Measurements from ENCODE around the gene HECW1.
A peak's percentile ranks its signal among the peaks of the same experiment; 100 is the strongest.

Gene HECW1

GRCh38 chr7:43113622-43114457 is 1.4 kb downstream of the HECW1 start:
- no peak overlapping the region for H3K27ac ChIP-seq (ENCODE audit: low read depth, low read length)
- no peaks in the 10 kb centered on the region for H3K9me3 ChIP-seq (ENCODE audit: low read length)
- H3K9ac ChIP-seq (ENCODE audit: low read length), result no peak overlapping the region
- peak overlapping the region in 1 of 2 donors; percentile 45 for H3K4me3 ChIP-seq (ENCODE audit: low read depth in 1 of 2, low read length in 2 of 2)
- H3K4me1 ChIP-seq (ENCODE audit: insufficient read depth, low read length), result no peaks in the 10 kb centered on the region
- H3K36me3 ChIP-seq (ENCODE audit: insufficient read depth, low read length), result no peaks in the 10 kb centered on the region
- H3K27me3 ChIP-seq (ENCODE audit: control insufficient read depth in 1 of 2, insufficient read depth in 2 of 2, low read length in 2 of 2), result peaks cover 38 to 62% of the 10 kb centered on the region in 2 donors

- no peak overlapping the region for H3K27ac ChIP-seq (ENCODE audit: low read depth, low read length)
- no peak overlapping the region for H3K4me3 ChIP-seq (ENCODE audit: low read depth in 1 of 2, low read length in 2 of 2)
- peaks cover 38 to 62% of the 10 kb centered on the region in 2 donors for H3K27me3 ChIP-seq (ENCODE audit: control insufficient read depth in 1 of 2, insufficient read depth in 2 of 2, low read length in 2 of 2)
These were observed 2.0 kb downstream of the HECW1 start for GRCh38 chr7:43114458-43114780.

GRCh38 chr7:43116451-43116850 is 4.0 kb downstream of the HECW1 start:
- H3K27me3 ChIP-seq (ENCODE audit: control insufficient read depth in 1 of 2, insufficient read depth in 2 of 2, low read length in 2 of 2), result peaks cover 31 to 52% of the 10 kb centered on the region in 2 donors
- no peak overlapping the region for H3K4me3 ChIP-seq (ENCODE audit: low read depth in 1 of 2, low read length in 2 of 2)
- no peaks in the 10 kb centered on the region for H3K9me3 ChIP-seq (ENCODE audit: low read length)
- no peak overlapping the region for H3K9ac ChIP-seq (ENCODE audit: low read length)
- H3K36me3 ChIP-seq (ENCODE audit: insufficient read depth, low read length), result no peaks in the 10 kb centered on the region
- H3K27ac ChIP-seq (ENCODE audit: low read depth, low read length), result no peak overlapping the region
- H3K4me1 ChIP-seq (ENCODE audit: insufficient read depth, low read length), result no peaks in the 10 kb centered on the region

More at GRCh38 chr7:43114458-43114780, 2.0 kb downstream of the HECW1 start:
- Histone ChIP-seq H3K9ac (ENCODE audit: low read length) (no peak overlapping the region), H3K36me3 (ENCODE audit: insufficient read depth, low read length) (no peaks in the 10 kb centered on the region), H3K9me3 (ENCODE audit: low read length) (no peaks in the 10 kb centered on the region), H3K4me1 (ENCODE audit: insufficient read depth, low read length) (no peaks in the 10 kb centered on the region)

- Histone ChIP-seq H3K4me3 (ENCODE audit: low read depth in 1 of 2, low read length in 2 of 2) (no peak overlapping the region), H3K36me3 (ENCODE audit: insufficient read depth, low read length) (no peaks in the 10 kb centered on the region), H3K4me1 (ENCODE audit: insufficient read depth, low read length) (no peaks in the 10 kb centered on the region), H3K9ac (ENCODE audit: low read length) (no peak overlapping the region), H3K9me3 (ENCODE audit: low read length) (no peaks in the 10 kb centered on the region), H3K27ac (ENCODE audit: low read depth, low read length) (no peak overlapping the region), H3K27me3 (ENCODE audit: control insufficient read depth in 1 of 2, insufficient read depth in 2 of 2, low read length in 2 of 2) (peaks cover 24 to 48% of the 10 kb centered on the region in 2 donors)
These were observed 4.6 kb downstream of the HECW1 start for GRCh38 chr7:43117095-43117494.

- H3K4me3 ChIP-seq (ENCODE audit: low read depth in 1 of 2, low read length in 2 of 2), result no peak overlapping the region
- H3K27ac ChIP-seq (ENCODE audit: low read depth, low read length), result no peak overlapping the region
- no peaks in the 10 kb centered on the region for H3K36me3 ChIP-seq (ENCODE audit: insufficient read depth, low read length)
- H3K9me3 ChIP-seq (ENCODE audit: low read length), result no peaks in the 10 kb centered on the region
- H3K9ac ChIP-seq (ENCODE audit: low read length), result no peak overlapping the region
- peaks cover 22 to 40% of the 10 kb centered on the region in 2 donors for H3K27me3 ChIP-seq (ENCODE audit: control insufficient read depth in 1 of 2, insufficient read depth in 2 of 2, low read length in 2 of 2)
- no peaks in the 10 kb centered on the region for H3K4me1 ChIP-seq (ENCODE audit: insufficient read depth, low read length)
These were observed 5.4 kb downstream of the HECW1 start for GRCh38 chr7:43117861-43118260.

GRCh38 chr7:43118313-43118712 is 5.9 kb downstream of the HECW1 start:
- Histone ChIP-seq H3K27ac (ENCODE audit: low read depth, low read length) (no peak overlapping the region), H3K27me3 (ENCODE audit: control insufficient read depth in 1 of 2, insufficient read depth in 2 of 2, low read length in 2 of 2) (peaks cover 22 to 36% of the 10 kb centered on the region in 2 donors), H3K9me3 (ENCODE audit: low read length) (no peaks in the 10 kb centered on the region), H3K4me3 (ENCODE audit: low read depth in 1 of 2, low read length in 2 of 2) (no peak overlapping the region), H3K4me1 (ENCODE audit: insufficient read depth, low read length) (no peaks in the 10 kb centered on the region), H3K9ac (ENCODE audit: low read length) (no peak overlapping the region), H3K36me3 (ENCODE audit: insufficient read depth, low read length) (no peaks in the 10 kb centered on the region)

- Histone ChIP-seq H3K4me1 (ENCODE audit: insufficient read depth, low read length) (no peaks in the 10 kb centered on the region), H3K9me3 (ENCODE audit: low read length) (no peaks in the 10 kb centered on the region), H3K4me3 (ENCODE audit: low read depth in 1 of 2, low read length in 2 of 2) (no peak overlapping the region), H3K27ac (ENCODE audit: low read depth, low read length) (no peak overlapping the region), H3K9ac (ENCODE audit: low read length) (no peak overlapping the region), H3K27me3 (ENCODE audit: control insufficient read depth in 1 of 2, insufficient read depth in 2 of 2, low read length in 2 of 2) (peaks cover 13 to 24% of the 10 kb centered on the region in 2 donors), H3K36me3 (ENCODE audit: insufficient read depth, low read length) (no peaks in the 10 kb centered on the region)
These were observed 7.1 kb downstream of the HECW1 start for GRCh38 chr7:43119371-43120075.

- Histone ChIP-seq H3K9me3 (ENCODE audit: low read length) (no peaks in the 10 kb centered on the region), H3K9ac (ENCODE audit: low read length) (no peak overlapping the region), H3K27ac (ENCODE audit: low read depth, low read length) (no peak overlapping the region), H3K4me1 (ENCODE audit: insufficient read depth, low read length) (no peaks in the 10 kb centered on the region), H3K4me3 (ENCODE audit: low read depth in 1 of 2, low read length in 2 of 2) (no peak overlapping the region), H3K27me3 (ENCODE audit: control insufficient read depth in 1 of 2, insufficient read depth in 2 of 2, low read length in 2 of 2) (no peaks in the 10 kb centered on the region), H3K36me3 (ENCODE audit: insufficient read depth, low read length) (no peaks in the 10 kb centered on the region)
These were observed 9.5 kb downstream of the HECW1 start for GRCh38 chr7:43121973-43122372.

- H3K27ac ChIP-seq (ENCODE audit: low read depth, low read length), result no peak overlapping the region
- H3K4me3 ChIP-seq (ENCODE audit: low read depth in 1 of 2, low read length in 2 of 2), result no peak overlapping the region
- no peaks in the 10 kb centered on the region for H3K9me3 ChIP-seq (ENCODE audit: low read length)
- H3K4me1 ChIP-seq (ENCODE audit: insufficient read depth, low read length), result no peaks in the 10 kb centered on the region
- no peaks in the 10 kb centered on the region for H3K27me3 ChIP-seq (ENCODE audit: control insufficient read depth in 1 of 2, insufficient read depth in 2 of 2, low read length in 2 of 2)
- H3K36me3 ChIP-seq (ENCODE audit: insufficient read depth, low read length), result no peaks in the 10 kb centered on the region
- no peak overlapping the region for H3K9ac ChIP-seq (ENCODE audit: low read length)
These were observed 11.0 kb downstream of the HECW1 start for GRCh38 chr7:43123457-43123856.

GRCh38 chr7:43124388-43124787 is 11.9 kb downstream of the HECW1 start:
- H3K27me3 ChIP-seq (ENCODE audit: control insufficient read depth in 1 of 2, insufficient read depth in 2 of 2, low read length in 2 of 2), result no peaks in the 10 kb centered on the region
- H3K4me1 ChIP-seq (ENCODE audit: insufficient read depth, low read length), result no peaks in the 10 kb centered on the region
- H3K9ac ChIP-seq (ENCODE audit: low read length), result no peak overlapping the region
- H3K27ac ChIP-seq (ENCODE audit: low read depth, low read length), result no peak overlapping the region
- H3K9me3 ChIP-seq (ENCODE audit: low read length), result no peaks in the 10 kb centered on the region
- H3K36me3 ChIP-seq (ENCODE audit: insufficient read depth, low read length), result no peaks in the 10 kb centered on the region
- H3K4me3 ChIP-seq (ENCODE audit: low read depth in 1 of 2, low read length in 2 of 2), result no peak overlapping the region

GRCh38 chr7:43130347-43130746 is 17.9 kb downstream of the HECW1 start:
- Histone ChIP-seq H3K27me3 (ENCODE audit: control insufficient read depth in 1 of 2, insufficient read depth in 2 of 2, low read length in 2 of 2) (no peaks in the 10 kb centered on the region), H3K4me1 (ENCODE audit: insufficient read depth, low read length) (no peaks in the 10 kb centered on the region), H3K36me3 (ENCODE audit: insufficient read depth, low read length) (no peaks in the 10 kb centered on the region), H3K4me3 (ENCODE audit: low read depth in 1 of 2, low read length in 2 of 2) (no peak overlapping the region), H3K9ac (ENCODE audit: low read length) (no peak overlapping the region), H3K9me3 (ENCODE audit: low read length) (no peaks in the 10 kb centered on the region), H3K27ac (ENCODE audit: low read depth, low read length) (no peak overlapping the region)
